ENCODE measurements around the gene DPT.

DPT gene

DNA sequence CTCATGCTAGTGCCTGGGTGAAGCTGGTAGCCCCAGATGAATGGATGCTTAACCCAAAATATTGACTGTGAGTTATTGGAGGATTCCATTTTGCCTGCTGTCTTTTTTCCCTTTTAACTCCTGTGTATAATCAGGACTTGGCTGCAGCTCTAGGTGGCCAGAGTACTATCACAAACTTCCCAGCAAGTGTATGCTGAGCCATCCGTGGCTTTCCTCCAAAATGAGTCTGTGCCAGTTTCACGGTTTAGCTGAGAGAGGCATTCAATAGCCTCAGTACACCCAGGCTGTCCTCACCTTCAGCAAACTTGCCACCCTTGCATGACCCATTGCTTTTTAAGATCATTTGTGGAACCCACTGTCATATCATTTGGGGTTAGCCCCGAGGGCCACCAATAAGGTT, 5.3 kb upstream of the DPT start:
- Mint-ChIP-seq H3K4me3 (no peak overlapping the region), H3K27ac (no peak overlapping the region), H3K9me3 (no peaks in the 10 kb centered on the region), H3K36me3 (ENCODE audit: low read depth) (no peaks in the 10 kb centered on the region), H3K27me3 (ENCODE audit: low read depth) (no peaks in the 10 kb centered on the region), H3K4me1 (peaks cover 18% of the 10 kb centered on the region)
- TF ChIP-seq, protein P1, sequence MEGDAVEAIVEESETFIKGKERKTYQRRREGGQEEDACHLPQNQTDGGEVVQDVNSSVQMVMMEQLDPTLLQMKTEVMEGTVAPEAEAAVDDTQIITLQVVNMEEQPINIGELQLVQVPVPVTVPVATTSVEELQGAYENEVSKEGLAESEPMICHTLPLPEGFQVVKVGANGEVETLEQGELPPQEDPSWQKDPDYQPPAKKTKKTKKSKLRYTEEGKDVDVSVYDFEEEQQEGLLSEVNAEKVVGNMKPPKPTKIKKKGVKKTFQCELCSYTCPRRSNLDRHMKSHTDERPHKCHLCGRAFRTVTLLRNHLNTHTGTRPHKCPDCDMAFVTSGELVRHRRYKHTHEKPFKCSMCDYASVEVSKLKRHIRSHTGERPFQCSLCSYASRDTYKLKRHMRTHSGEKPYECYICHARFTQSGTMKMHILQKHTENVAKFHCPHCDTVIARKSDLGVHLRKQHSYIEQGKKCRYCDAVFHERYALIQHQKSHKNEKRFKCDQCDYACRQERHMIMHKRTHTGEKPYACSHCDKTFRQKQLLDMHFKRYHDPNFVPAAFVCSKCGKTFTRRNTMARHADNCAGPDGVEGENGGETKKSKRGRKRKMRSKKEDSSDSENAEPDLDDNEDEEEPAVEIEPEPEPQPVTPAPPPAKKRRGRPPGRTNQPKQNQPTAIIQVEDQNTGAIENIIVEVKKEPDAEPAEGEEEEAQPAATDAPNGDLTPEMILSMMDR (IDR thresholded peaks at IDR 0.05; ENCODE audit: unreplicated experiment in 3 of 3): no peak

DNA sequence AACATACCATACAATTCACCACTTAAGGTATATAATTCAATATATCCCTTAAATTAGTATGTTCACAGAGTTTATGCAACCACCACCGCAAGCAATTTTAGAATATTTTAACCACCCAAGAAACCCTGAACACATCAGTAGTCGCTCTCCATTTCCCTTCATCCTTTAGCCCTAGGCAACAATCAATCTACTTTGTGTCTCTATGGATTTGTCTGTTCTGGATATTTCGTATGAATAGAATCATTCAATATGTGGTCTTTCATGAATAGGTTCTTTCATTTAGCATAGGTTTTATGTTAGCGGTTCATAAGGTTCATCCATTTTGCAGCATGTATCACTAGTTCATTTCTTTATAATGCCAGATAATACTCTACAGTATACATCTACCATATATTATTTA, 4.2 kb upstream of the DPT start:
- Mint-ChIP-seq H3K9me3 (no peaks in the 10 kb centered on the region), H3K27ac (no peak overlapping the region), H3K36me3 (ENCODE audit: low read depth) (no peaks in the 10 kb centered on the region), H3K4me3 (no peak overlapping the region), H3K27me3 (ENCODE audit: low read depth) (no peaks in the 10 kb centered on the region), H3K4me1 (peaks cover 19% of the 10 kb centered on the region)
- TF ChIP-seq, protein P1 (IDR thresholded peaks at IDR 0.05; ENCODE audit: unreplicated experiment in 3 of 3): no peak

GRCh38 chr1:168732736-168733135, 3.7 kb upstream of the DPT start:
- no peak overlapping the region for H3K4me3 Mint-ChIP-seq
- peaks cover under 1% of the 10 kb centered on the region for H3K27me3 Mint-ChIP-seq (ENCODE audit: low read depth)
- H3K36me3 Mint-ChIP-seq (ENCODE audit: low read depth): no peaks in the 10 kb centered on the region
- TF ChIP-seq, protein P1 (IDR thresholded peaks at IDR 0.05; ENCODE audit: unreplicated experiment in 3 of 3): no peak
- H3K4me1 Mint-ChIP-seq: peaks cover 19% of the 10 kb centered on the region
- H3K9me3 Mint-ChIP-seq: no peaks in the 10 kb centered on the region
- no peak overlapping the region for H3K27ac Mint-ChIP-seq

DNA sequence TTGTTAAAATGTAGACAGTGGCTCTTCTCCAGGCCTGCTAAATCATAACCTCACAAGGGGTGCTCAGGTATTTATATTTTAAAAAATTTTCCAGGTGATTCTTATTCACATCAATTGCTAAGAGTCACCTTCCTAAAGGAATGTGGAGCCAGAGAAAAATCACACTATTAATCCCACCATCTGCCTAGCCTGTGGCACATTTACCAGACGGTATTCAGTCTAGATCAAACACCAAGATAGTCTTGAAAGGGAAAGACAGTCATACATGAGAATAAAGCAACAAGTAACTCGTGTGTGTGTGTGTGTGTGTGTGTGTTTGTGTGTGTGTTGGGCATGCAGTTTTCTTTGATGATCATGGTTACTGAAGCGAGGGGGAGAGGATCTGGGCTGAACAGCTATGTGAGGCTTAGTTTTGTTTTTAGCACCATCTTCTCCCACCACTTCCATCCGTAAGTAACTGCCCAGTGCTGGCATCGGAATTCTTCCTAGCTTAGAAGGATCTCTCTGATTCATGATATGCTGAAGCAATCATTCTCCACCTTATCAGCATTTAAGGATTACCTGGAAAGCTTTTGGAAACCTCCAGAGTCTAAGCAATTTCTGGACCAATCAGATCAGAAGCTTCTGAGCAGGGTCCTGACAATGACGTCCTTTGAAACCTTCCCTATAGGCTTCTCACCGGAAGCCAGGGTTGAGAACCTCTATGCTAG, 2.4 kb upstream of the DPT start:
- TF ChIP-seq, protein P1 (IDR thresholded peaks at IDR 0.05; ENCODE audit: unreplicated experiment in 3 of 3): no peak
- H3K27ac Mint-ChIP-seq: no peak overlapping the region
- H3K4me3 Mint-ChIP-seq: no peak overlapping the region
- H3K9me3 Mint-ChIP-seq: no peaks in the 10 kb centered on the region
- H3K27me3 Mint-ChIP-seq (ENCODE audit: low read depth): peaks cover 3% of the 10 kb centered on the region
- H3K36me3 Mint-ChIP-seq (ENCODE audit: low read depth): no peaks in the 10 kb centered on the region
- peaks cover 17% of the 10 kb centered on the region for H3K4me1 Mint-ChIP-seq

DNA sequence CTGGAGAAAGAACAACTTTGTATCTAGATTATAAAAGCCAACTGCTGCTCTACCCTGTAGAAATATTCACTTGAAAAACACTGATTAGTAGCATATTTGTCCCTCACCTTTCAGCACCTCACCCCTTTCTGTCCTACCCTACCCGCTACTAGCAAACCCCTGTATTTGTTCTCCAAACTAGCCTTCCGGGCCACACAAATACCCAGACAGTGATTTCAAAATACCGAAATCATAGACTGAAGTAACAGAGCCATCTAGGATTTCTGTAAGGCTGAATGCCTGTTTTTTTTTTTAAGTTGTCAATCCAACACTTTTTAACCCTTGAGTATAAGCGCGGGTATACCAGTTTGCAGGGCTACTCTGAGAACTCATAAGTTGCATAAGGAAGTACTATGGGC, 398 bp upstream of the DPT start:
- no peak overlapping the region for H3K4me3 Mint-ChIP-seq
- peak overlapping the region in 2 of 3 experiments; percentile 17 to 59 for H3K27ac Mint-ChIP-seq
- peaks cover 9% of the 10 kb centered on the region for H3K27me3 Mint-ChIP-seq (ENCODE audit: low read depth)
- peaks cover 25% of the 10 kb centered on the region for H3K4me1 Mint-ChIP-seq
- H3K36me3 Mint-ChIP-seq (ENCODE audit: low read depth): no peaks in the 10 kb centered on the region
- TF ChIP-seq, protein P1 (IDR thresholded peaks at IDR 0.05; ENCODE audit: unreplicated experiment in 3 of 3): no peak
- no peaks in the 10 kb centered on the region for H3K9me3 Mint-ChIP-seq

DNA sequence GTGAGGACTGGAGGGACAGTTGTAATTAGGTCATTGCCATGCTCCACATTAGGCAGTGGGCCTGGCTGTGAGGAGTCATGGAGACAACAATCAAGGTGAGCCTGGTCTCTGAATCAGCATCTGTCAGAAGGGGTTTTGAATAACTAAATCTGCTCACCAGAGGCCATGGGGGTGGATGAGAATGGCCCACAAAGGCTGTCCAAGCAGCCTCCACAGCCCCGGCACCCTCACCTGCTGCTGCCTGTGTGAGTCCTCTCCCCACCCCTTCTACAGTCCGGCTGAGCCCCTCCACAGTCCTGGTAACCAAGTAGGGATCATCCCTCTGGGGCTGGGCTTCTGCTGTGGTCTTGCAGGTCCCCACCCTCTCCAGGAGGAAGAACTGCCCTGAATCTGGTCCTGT, 2.3 kb downstream of the DPT start:
- Mint-ChIP-seq H3K27me3 (ENCODE audit: low read depth) (peaks cover 12% of the 10 kb centered on the region), H3K4me3 (no peak overlapping the region), H3K4me1 (peaks cover 25% of the 10 kb centered on the region), H3K36me3 (ENCODE audit: low read depth) (no peaks in the 10 kb centered on the region), H3K27ac (peak overlapping the region in 2 of 3 experiments; percentile 16 to 62), H3K9me3 (no peaks in the 10 kb centered on the region)
- TF ChIP-seq, protein P1 (IDR thresholded peaks at IDR 0.05; ENCODE audit: unreplicated experiment in 3 of 3): no peak

Data from nephron (organoid).